ENCODE data around the gene MAN2B2.

MAN2B2 gene

DNA sequence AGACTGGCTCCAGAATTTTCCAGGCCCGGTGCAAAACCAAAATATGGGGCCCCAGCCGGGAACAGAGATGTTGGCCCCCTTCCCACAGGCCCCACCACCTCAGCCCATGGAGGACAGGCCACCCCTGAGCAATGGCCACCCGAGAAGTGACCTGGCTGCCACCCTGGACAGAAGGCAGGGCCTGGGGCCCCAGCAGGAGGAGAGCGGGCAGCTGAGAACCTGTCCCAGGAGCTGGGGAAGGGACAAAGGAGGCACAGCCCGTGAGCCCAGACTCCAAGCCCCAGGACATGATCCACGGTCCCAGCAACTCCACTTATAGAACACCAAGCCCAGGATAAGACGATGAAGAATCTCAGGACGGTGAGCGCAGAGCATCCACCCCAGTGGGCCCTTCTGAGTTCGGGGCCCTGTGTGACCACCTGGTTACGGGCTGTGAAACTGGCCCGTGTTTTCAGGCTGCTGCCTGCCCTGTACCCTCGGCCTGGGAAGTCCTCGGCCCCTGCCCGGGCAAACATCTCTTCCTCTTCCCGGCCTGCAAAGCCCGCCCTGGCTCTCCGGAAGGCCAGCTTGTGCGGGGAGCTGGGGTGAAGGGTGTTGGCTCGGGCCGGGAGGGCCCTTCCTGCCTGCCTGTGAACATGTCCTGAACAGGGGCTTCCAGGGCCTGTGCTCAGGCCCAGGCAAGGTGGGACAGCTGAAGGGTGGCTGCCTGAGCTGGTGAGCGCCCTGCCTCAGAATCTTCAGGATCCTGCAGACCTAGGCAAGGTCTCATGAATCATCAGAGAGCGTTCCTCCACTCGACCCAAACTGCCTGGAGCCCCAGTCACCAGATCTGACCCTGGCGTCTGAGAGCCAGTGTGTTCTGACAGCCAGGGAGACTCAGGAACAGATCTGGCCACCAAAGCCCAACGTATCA, 47.0 kb upstream of the MAN2B2 start:
- DNase-seq: no peak
- in situ Hi-C loops (cut with HindIII; ENCODE audit: low pct_ligation_motif_present, low sequenced_read_pairs): no loop called here
- H3K27me3 ChIP-seq (replicated peaks): no peaks in the 10 kb centered on the region
- no peak overlapping the region for H3K4me3 ChIP-seq (ENCODE audit: low read depth, low read length)
- H3K27ac ChIP-seq: no peak overlapping the region
- TF ChIP-seq, protein P1, sequence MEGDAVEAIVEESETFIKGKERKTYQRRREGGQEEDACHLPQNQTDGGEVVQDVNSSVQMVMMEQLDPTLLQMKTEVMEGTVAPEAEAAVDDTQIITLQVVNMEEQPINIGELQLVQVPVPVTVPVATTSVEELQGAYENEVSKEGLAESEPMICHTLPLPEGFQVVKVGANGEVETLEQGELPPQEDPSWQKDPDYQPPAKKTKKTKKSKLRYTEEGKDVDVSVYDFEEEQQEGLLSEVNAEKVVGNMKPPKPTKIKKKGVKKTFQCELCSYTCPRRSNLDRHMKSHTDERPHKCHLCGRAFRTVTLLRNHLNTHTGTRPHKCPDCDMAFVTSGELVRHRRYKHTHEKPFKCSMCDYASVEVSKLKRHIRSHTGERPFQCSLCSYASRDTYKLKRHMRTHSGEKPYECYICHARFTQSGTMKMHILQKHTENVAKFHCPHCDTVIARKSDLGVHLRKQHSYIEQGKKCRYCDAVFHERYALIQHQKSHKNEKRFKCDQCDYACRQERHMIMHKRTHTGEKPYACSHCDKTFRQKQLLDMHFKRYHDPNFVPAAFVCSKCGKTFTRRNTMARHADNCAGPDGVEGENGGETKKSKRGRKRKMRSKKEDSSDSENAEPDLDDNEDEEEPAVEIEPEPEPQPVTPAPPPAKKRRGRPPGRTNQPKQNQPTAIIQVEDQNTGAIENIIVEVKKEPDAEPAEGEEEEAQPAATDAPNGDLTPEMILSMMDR (IDR thresholded peaks at IDR 0.05; ENCODE audit: low read depth, low read length, missing control alignments): no peak
- H3K36me3 ChIP-seq (replicated peaks): no peaks in the 10 kb centered on the region

DNA sequence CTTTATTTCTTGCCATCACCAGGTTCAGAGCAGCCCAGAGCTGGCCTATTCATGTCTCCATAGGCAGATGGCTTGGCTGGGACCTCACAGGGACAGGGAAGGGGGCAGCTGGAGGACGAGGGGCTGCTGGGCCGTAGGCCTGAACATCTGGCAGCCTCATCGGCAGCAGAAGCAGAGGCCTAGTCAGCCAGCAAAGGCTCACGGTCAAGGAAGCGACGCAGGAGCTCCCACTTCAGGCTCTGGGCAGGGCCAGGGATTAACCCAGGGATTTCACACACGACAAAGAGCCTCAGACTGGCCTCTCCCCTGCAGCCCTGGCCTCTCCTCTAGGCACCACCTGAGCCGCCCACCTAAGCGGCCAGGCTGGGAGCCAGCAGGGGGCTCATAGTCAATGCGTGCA, 46.0 kb upstream of the MAN2B2 start:
- Histone ChIP-seq H3K27ac (no peak overlapping the region), H3K4me3 (ENCODE audit: low read depth, low read length) (no peak overlapping the region), H3K36me3 (replicated peaks) (no peaks in the 10 kb centered on the region), H3K27me3 (replicated peaks) (no peaks in the 10 kb centered on the region)
- DNase-seq: no peak
- in situ Hi-C loops (cut with HindIII; ENCODE audit: low pct_ligation_motif_present, low sequenced_read_pairs): no loop called here
- TF ChIP-seq, protein P1 (IDR thresholded peaks at IDR 0.05; ENCODE audit: low read depth, low read length, missing control alignments): no peak

DNA sequence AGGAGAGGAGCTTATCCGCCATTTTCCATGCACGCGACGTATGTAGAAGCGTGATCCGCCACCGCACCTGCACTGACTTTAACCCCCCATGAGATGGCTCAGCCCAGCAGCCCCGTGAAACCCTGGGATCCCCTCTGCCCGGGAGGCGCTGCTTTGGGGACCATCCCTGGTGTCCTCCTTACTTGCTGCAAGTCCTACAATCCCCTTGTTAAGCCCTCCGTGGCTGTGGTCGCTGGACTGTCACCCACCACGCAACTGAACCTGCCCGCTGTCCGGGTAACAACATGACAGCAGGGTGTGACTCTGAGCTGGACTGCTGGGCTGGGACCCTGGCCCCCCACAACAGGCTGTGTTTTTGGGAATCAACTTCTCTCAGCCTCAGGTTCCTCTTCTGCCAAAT, 44.7 kb upstream of the MAN2B2 start:
- no peak overlapping the region for H3K27ac ChIP-seq
- H3K27me3 ChIP-seq (replicated peaks): no peaks in the 10 kb centered on the region
- H3K36me3 ChIP-seq (replicated peaks): no peaks in the 10 kb centered on the region
- H3K4me3 ChIP-seq (ENCODE audit: low read depth, low read length): no peak overlapping the region
- in situ Hi-C loops (cut with HindIII; ENCODE audit: low pct_ligation_motif_present, low sequenced_read_pairs): no loop called here
- no peak for DNase-seq
- TF ChIP-seq, protein P1 (IDR thresholded peaks at IDR 0.05; ENCODE audit: low read depth, low read length, missing control alignments): no peak

DNA sequence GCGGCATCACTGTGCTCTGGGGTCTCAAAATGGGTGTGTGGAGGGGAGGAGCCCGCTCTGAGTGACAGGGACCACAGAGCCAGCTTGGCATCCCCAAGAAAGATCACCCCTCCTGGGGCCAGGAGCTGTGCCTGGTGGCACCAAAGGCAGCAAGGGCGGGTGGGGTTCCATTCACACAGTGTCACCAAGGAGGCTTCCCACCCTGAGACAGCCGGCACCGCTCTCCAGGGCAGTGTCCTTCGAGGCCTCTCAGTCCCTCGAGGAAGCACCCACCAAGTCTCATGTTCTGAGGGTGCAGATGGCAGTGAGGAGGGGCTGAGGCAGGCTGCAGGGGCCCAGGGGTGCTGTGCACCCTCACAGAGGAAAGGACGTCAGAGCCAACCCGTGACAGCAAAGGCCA, 44.0 kb upstream of the MAN2B2 start:
- TF ChIP-seq, protein P1 (IDR thresholded peaks at IDR 0.05; ENCODE audit: low read depth, low read length, missing control alignments): no peak
- DNase-seq: no peak
- Histone ChIP-seq H3K36me3 (replicated peaks) (no peaks in the 10 kb centered on the region), H3K27me3 (replicated peaks) (no peaks in the 10 kb centered on the region), H3K27ac (no peak overlapping the region), H3K4me3 (ENCODE audit: low read depth, low read length) (no peak overlapping the region)
- in situ Hi-C loops (cut with HindIII; ENCODE audit: low pct_ligation_motif_present, low sequenced_read_pairs): no loop called here

DNA sequence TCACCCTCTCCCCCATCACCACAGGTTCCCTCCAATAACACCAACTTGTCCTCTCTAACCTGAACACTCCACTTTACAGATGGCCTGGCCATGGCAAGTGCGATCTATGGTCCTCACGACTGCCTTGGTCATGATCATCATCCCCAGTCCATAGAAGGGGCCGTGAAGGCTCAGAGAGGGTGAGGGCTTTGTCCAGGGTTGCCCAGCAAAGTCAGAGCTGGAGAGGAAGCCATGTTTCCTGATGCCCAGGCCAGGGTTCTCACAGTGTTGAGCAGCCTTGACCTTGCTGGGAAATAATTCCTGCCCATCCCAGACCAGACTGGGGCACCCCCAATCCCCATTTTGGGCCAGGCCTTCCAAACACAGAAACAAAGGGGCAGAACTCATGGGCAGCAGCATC, 42.9 kb upstream of the MAN2B2 start:
- TF ChIP-seq, protein P1 (IDR thresholded peaks at IDR 0.05; ENCODE audit: low read depth, low read length, missing control alignments): no peak
- no peak overlapping the region for H3K27ac ChIP-seq
- no peak overlapping the region for H3K4me3 ChIP-seq (ENCODE audit: low read depth, low read length)
- no peak for DNase-seq
- H3K36me3 ChIP-seq (replicated peaks): no peaks in the 10 kb centered on the region
- no peaks in the 10 kb centered on the region for H3K27me3 ChIP-seq (replicated peaks)
- in situ Hi-C loops (cut with HindIII; ENCODE audit: low pct_ligation_motif_present, low sequenced_read_pairs): no loop called here
